B cell (primary cell): ENCODE results near the gene GRK1.

ENCODE experiments used
- CTCF ChIP-seq: fragments of 200-600 bp; IDR thresholded peaks from one replicate; pipeline ENCODE4 v1.8.0; 2022; ENCODE audit warnings: antibody characterized with exemption, mild to moderate bottlenecking
- EZH2 ChIP-seq: IDR thresholded peaks from 2 replicates; pipeline ENCODE4 v1.6.1; 2012; ENCODE audit warnings: borderline replicate concordance, low read depth, mild to moderate bottlenecking, moderate library complexity, low read length; ENCODE audit not compliant: insufficient read depth, poor library complexity, severe bottlenecking

- TF ChIP-seq CTCF: no peak
- no peak for TF ChIP-seq EZH2
These were observed 116.3 kb downstream of the GRK1 start for GRCh38 chr13:113783200-113783881.
